C4-2B (cell line): ENCODE data around the gene BBS5.
A peak's percentile ranks its signal among the peaks of the same experiment; 100 is the strongest.
"Not testable (repeated sequence)": the region's sequence is repeated elsewhere in the genome, so short reads cannot be mapped to it uniquely, and the experiment has no call there.

Experiments
- H3K27ac ChIP-seq: fragments of 450-650 bp; 2 replicates; pipeline ENCODE4 v1.5.1; 2017
- ZFX ChIP-seq: fragments of 450-650 bp; IDR thresholded peaks from 2 replicates; pipeline ENCODE4 v1.6.1; 2017
- TF ChIP-seq, protein P1 (sequence below): fragments of 450-650 bp; conservative IDR thresholded peaks from 2 replicates; pipeline ENCODE4 v1.5.1; 2017; ENCODE audit warnings: mild to moderate bottlenecking

Gene BBS5

DNA sequence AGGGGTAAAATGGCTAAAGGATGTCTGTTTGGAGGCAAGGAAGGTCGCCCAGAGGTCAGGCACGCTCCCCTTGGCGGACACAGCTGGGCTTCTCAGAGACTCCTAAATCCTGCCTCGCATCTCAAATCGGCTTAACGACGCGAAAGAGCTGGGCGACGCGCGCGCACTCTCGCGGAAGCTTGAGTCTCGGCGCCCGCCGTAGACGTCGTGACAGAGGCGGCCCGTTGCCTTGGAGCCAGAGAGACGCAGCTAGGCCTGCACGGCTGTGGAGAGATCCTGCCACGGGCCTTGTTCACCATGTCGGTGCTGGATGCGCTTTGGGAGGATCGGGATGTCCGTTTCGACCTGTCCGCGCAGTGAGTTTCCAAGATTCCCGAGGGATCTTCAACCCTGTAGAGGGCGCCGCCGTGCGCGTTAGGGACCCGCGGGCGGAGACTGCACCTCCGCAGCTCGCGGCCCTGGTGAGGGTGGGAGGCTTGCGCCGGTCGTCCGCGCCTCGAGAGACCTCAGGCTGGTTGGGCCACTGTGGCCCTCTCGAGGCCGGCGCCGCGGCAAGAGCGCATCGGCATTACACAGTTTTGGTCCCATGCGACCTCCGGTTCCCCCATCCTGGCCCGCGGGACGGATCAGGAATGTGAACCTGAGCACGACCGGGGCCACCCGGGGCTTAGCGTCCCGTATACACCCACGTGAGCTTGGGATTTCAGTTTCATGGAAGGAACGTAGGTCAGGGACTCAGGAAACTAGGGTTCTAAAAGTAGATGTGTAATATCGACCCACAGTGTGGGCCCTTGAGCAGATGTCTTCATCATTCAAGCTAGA is at the start of gene BBS5:
Gene BBS5, plus strand, starts transcription at position 238 of the 822 bp plus-strand sequence. Its CDS starts 60 bp downstream, at position 298.
- H3K27ac ChIP-seq: peak within 1 kb of the TSS; percentile 60

DNA sequence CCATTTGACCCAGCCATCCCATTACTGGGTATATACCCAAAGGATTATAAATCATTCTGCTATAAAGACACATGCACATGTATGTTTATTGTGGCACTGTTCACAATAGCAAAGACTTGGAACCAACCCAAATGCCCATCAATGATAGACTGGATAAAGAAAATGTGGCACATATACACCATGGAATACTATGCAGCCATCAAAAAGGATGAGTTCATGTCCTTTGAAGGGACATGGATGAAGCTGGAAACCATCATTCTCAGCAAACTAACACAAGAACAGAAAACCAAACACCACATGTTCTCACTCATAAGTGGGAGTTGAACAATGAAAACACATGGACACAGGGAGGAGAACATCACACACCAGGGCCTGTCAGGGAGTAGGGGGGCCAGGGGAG is 47.5 kb upstream of the BBS5 start:
- not testable (repeated sequence) for H3K27ac ChIP-seq

More for the DNA sequence above, at the start of gene BBS5:
- TF ChIP-seq ZFX: peak; percentile 88
- TF ChIP-seq, protein P1, sequence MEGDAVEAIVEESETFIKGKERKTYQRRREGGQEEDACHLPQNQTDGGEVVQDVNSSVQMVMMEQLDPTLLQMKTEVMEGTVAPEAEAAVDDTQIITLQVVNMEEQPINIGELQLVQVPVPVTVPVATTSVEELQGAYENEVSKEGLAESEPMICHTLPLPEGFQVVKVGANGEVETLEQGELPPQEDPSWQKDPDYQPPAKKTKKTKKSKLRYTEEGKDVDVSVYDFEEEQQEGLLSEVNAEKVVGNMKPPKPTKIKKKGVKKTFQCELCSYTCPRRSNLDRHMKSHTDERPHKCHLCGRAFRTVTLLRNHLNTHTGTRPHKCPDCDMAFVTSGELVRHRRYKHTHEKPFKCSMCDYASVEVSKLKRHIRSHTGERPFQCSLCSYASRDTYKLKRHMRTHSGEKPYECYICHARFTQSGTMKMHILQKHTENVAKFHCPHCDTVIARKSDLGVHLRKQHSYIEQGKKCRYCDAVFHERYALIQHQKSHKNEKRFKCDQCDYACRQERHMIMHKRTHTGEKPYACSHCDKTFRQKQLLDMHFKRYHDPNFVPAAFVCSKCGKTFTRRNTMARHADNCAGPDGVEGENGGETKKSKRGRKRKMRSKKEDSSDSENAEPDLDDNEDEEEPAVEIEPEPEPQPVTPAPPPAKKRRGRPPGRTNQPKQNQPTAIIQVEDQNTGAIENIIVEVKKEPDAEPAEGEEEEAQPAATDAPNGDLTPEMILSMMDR: peak; percentile 74

DNA sequence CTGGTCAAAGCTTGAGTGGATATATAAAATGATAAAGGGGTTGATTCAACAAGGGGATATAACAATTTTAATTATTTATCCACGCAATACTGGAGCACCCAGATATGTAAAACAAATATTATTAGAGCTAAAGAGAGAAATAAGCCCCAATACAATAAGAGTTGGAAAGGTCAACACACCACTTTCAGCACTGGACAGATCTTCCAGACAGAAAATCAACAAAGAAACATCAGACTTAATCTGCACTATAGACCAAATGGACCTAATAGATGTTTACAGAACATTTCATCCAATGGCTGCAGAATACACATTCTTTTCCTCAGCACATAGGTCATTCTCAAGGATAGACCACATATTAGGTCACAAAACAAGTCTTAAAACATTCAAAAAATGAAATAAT is 45.1 kb upstream of the BBS5 start:
- not testable (repeated sequence) for H3K27ac ChIP-seq

DNA sequence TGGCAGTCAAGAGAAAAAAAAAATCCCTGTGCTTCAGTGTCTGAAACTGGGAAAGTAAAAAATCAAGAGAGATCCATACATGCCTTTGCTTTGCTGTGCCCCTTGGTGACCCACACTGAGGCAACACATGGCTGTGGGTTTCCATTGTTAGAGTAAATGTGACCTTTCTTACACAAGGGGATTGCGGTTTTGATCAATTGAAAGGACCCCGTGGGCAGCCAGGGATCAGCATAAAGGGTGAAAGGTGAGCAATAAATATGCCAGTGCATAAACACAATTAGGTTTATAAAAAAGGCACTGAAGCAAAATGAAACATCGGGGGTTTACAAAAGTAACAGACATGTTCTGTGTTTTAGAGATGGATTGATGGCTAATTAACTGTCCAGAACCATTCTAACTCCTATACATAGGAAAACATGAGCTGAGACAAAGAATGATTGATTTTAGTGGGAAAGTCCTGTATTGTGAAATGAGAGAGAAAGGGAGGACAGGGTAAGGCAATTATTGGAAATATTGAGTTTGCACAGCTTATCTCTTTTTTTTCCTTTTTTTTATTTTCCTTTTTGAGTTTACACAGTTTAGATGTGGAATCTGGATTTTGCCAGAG is 40.7 kb upstream of the BBS5 start:
- TF ChIP-seq, protein P1: no peak
- no peak for TF ChIP-seq ZFX
- no peak overlapping the region for H3K27ac ChIP-seq

DNA sequence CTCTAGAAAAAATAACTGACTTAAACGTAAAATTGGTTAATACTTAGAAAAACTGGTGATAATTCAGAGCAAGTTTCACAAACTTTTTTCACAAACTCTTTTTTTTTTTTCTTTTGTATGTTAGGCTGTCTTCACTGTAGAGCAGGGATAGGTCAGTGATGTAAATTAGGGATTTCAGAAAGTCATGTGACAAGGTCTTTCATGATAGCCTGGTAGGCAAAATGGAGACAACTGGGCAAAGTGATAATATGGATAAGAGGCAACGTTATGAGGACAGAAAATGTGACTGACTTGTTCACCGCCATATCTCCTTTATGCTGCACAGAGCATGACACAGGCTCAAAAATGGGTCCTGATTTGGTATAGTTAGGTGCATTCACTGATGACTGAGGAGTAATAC is 39.4 kb upstream of the BBS5 start:
- TF ChIP-seq, protein P1: no peak
- no peak for TF ChIP-seq ZFX
- H3K27ac ChIP-seq: no peak overlapping the region

DNA sequence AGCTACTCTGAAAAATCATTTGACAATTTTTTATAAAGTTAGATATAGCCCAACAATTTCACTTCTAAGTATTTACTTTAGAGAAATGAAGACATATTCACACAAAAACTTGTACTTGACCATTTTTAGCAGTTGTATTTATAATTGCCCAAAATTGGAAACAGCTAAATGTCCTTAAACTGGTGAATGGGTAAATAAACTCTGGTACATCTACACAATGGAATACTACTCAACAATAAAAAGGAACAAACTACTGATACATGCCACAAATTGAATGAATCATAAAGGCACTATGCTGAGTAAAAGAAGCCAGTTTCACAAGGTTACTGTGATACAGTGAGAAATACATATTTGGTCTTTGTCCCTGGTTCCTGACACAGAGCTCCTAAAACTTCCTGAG is 32.8 kb upstream of the BBS5 start:
- TF ChIP-seq, protein P1: no peak
- TF ChIP-seq ZFX: no peak
- no peak overlapping the region for H3K27ac ChIP-seq

DNA sequence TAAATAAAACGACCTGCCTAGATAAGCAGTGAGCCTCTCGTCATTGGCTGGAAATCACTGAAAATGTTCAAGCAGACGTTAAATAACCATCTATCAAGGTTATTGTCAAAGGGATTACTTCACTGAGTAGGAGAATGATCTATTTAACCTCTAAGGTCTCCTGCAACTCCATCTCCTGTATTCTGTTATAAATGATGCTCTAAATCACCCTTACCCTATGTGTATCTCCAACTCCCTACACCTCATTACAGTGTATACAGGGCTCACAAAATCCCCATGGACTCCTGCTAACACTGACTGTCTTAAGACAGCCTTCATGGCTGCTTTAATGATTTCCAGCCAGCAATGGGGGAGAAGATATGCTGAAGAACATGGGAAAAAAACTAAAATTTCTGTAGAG is 31.0 kb upstream of the BBS5 start:
- TF ChIP-seq, protein P1: no peak
- TF ChIP-seq ZFX: no peak

DNA sequence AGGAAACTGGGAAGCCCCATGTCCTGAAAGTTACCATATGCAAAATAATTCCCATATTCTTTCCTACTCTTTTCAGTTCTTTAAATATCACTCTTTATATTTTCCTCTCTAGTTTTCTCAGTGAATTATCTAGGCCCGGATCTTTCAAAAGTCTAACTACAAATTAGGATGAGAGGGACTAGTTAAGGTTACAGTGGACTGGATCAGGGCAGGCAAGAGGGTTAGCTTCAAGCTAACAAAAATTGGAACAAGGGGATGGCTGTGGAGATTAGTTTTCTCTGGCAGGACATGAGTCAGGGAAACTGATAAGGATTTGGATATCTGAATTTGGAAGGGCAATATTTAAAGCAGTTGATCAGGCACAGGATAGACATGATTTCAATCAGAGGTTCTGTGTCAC is 30.4 kb upstream of the BBS5 start:
- TF ChIP-seq ZFX: no peak
- TF ChIP-seq, protein P1: no peak
- H3K27ac ChIP-seq: no peak overlapping the region

More for the DNA sequence above, 31.0 kb upstream of the BBS5 start:
- H3K27ac ChIP-seq: no peak overlapping the region
